ENCODE data around the gene HSPA4L. TPM values are rescaled to one million over a fixed set of nuclear protein-coding genes. Genes with fewer than 3 reads are reported as not detected.

HSPA4L gene
- polyA plus RNA-seq, 2 donors: 4.4 to 11.6 TPM

DNA sequence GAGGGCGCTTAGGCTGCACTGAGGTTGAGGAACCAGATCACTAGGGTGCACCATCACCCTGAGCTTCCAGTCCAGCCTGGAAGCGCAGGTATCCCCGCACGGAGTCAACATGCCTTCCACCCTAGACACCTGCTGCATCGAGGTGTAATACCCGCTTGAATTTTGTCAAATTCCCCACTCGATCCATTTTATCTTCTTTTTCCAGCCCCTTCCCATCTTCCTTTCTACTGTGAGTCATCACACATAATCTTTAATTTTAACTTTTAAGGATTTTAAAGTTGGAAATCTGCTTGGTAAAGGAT lies 99.4 kb downstream of the HSPA4L start:
- H3K36me3 ChIP-seq (ENCODE audit: control insufficient read depth in 2 of 2, insufficient read depth in 2 of 2, low read length in 1 of 2): no peaks in the 10 kb centered on the region
- 0 to 1% methylated on average over 7 of the region's 7 CpGs for WGBS, 2 donors
- H3K9me3 ChIP-seq (ENCODE audit: control insufficient read depth in 2 of 2, insufficient read depth in 1 of 2, low read depth in 1 of 2, low read length in 1 of 2): no peaks in the 10 kb centered on the region
- no peaks in the 10 kb centered on the region for H3K27me3 ChIP-seq (ENCODE audit: control insufficient read depth in 1 of 2, insufficient read depth in 2 of 2, low read length in 2 of 2)
- peak overlapping the region; percentile 79 to 92 for H3K4me3 ChIP-seq (ENCODE audit: low read depth in 1 of 2, low read length in 2 of 2)
- peak overlapping the region; percentile 92 to 94 for H3K27ac ChIP-seq (ENCODE audit: low read depth in 2 of 2, low read length in 1 of 2)
- peaks cover 0 to 2% of the 10 kb centered on the region in 2 donors for H3K4me1 ChIP-seq (ENCODE audit: control insufficient read depth in 2 of 2, insufficient read depth in 2 of 2, low read length in 1 of 2)

DNA sequence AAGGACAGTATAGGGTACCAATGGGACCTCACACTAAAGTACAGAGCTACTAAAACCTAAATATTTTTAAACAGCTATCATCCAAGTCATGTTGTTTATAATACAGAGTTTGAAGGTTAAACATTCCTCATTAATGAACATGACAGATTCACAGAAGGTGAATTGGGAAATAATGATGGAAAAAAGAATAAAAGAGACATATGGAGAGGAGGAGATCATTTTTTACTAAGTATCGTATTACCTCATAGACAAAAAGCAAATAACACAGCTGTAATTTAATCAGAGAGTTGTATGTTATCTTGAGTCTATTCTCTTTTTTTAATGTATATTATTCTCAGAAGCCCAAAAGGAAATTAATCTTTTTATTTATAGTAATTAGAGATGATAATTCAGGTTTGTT lies 106.4 kb downstream of the HSPA4L start:
- Histone ChIP-seq H3K9me3 (ENCODE audit: control insufficient read depth in 2 of 2, insufficient read depth in 1 of 2, low read depth in 1 of 2, low read length in 1 of 2) (no peaks in the 10 kb centered on the region), H3K27me3 (ENCODE audit: control insufficient read depth in 1 of 2, insufficient read depth in 2 of 2, low read length in 2 of 2) (no peaks in the 10 kb centered on the region), H3K27ac (ENCODE audit: low read depth in 2 of 2, low read length in 1 of 2) (no peak overlapping the region), H3K36me3 (ENCODE audit: control insufficient read depth in 2 of 2, insufficient read depth in 2 of 2, low read length in 1 of 2) (no peaks in the 10 kb centered on the region), H3K4me1 (ENCODE audit: control insufficient read depth in 2 of 2, insufficient read depth in 2 of 2, low read length in 1 of 2) (no peaks in the 10 kb centered on the region), H3K4me3 (ENCODE audit: low read depth in 1 of 2, low read length in 2 of 2) (no peak overlapping the region)
- 83 to 94% methylated on average over 1 of the region's 1 CpG for WGBS, 2 donors

DNA sequence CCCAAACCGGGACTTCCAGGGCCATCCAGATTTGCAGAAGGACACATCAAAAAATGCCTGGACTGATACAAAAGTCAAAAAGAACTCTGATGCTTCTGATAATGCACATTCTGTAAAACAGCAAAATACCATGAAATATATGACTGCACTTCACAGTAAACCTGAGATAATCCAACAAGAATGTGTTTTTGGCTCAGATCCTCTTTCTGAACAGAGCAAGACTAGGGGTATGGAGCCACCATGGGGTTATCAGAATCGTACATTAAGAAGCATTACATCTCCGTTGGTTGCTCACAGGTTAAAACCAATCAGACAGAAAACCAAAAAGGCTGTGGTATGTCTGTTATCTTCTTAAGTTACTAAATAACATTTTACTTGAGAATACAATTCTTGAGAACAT lies 107.8 kb downstream of the HSPA4L start:
- Histone ChIP-seq H3K4me1 (ENCODE audit: control insufficient read depth in 2 of 2, insufficient read depth in 2 of 2, low read length in 1 of 2) (no peaks in the 10 kb centered on the region), H3K4me3 (ENCODE audit: low read depth in 1 of 2, low read length in 2 of 2) (no peak overlapping the region), H3K9me3 (ENCODE audit: control insufficient read depth in 2 of 2, insufficient read depth in 1 of 2, low read depth in 1 of 2, low read length in 1 of 2) (no peaks in the 10 kb centered on the region), H3K27ac (ENCODE audit: low read depth in 2 of 2, low read length in 1 of 2) (no peak overlapping the region), H3K36me3 (ENCODE audit: control insufficient read depth in 2 of 2, insufficient read depth in 2 of 2, low read length in 1 of 2) (no peaks in the 10 kb centered on the region), H3K27me3 (ENCODE audit: control insufficient read depth in 1 of 2, insufficient read depth in 2 of 2, low read length in 2 of 2) (no peaks in the 10 kb centered on the region)
- WGBS, 2 donors: 78 to 81% methylated on average over 3 of the region's 3 CpGs

Other genes starting within 250 kb of the HSPA4L start
- gene INTU, start 149.4 kb upstream of the HSPA4L start, polyA plus RNA-seq: 1 to 10 TPM; 2.3 to 3.3 TPM
- not detected for gene SLC25A31, start 51.9 kb upstream of the HSPA4L start, polyA plus RNA-seq
- 1 to 10 TPM; 4.0 to 6.1 TPM for gene PLK4, start 98.6 kb downstream of the HSPA4L start, polyA plus RNA-seq
- gene MFSD8, start 182.9 kb downstream of the HSPA4L start, polyA plus RNA-seq: 10 to 100 TPM in 1 of 2 donors, 1 to 10 TPM in 1; 7.6 to 10.5 TPM
- gene ABHD18, start 183.1 kb downstream of the HSPA4L start, polyA plus RNA-seq: 1 to 10 TPM; 2.4 to 2.6 TPM

All from esophagus (tissue), 2 donors.